ENCODE results near the gene DYNC1LI2.

The DYNC1LI2 gene

GRCh38 chr16:66735891-66736290 lies 15.5 kb downstream of the DYNC1LI2 start:
- DNase-seq, result no peak

GRCh38 chr16:66731101-66731500 lies 20.3 kb downstream of the DYNC1LI2 start:
- DNase-seq, result no peak

DNA sequence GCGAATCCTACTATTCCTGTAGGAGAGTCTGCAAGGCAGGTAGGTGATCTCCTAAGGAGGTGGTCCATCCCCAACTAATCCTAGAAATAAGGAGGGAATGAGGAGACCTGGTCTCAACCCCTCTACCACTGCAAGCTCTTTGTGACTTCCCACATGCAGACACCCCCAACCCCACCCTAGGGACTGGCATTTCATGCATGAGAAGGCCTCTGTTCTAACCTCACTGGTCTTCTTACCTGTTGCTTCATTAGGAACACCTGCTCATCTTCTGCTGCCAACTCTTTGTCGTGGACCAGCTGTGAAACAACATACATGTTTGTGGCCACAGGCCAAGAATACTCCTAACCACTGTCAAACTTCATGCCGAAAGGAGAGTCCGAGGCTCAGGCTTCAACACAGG lies 22.6 kb downstream of the DYNC1LI2 start:
- no peak for DNase-seq

GRCh38 chr16:66728117-66728787 lies 23.2 kb downstream of the DYNC1LI2 start:
- DNase-seq, result no peak

DNA sequence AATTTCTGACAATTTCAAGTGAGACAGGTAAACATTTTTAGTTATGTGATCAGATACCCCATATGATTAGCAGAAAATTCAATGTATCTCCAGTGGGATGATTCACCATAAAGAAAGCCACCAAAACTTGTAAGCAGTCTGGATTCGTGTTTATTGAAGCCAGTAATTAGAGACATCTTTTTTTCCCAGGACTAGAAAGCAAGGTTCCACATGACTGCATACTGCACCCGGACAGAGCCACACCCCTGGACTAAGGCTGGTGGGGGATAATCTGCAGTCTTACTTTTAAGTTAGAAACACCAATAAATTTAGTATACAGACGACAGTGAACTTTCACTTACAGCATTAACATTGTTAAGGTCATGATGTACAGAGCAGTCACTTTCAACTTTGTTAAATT lies 30.6 kb downstream of the DYNC1LI2 start:
- no peak for DNase-seq

- no peak for DNase-seq
Observed at GRCh38 chr16:66719246-66719645, 32.2 kb downstream of the DYNC1LI2 start.

DNA sequence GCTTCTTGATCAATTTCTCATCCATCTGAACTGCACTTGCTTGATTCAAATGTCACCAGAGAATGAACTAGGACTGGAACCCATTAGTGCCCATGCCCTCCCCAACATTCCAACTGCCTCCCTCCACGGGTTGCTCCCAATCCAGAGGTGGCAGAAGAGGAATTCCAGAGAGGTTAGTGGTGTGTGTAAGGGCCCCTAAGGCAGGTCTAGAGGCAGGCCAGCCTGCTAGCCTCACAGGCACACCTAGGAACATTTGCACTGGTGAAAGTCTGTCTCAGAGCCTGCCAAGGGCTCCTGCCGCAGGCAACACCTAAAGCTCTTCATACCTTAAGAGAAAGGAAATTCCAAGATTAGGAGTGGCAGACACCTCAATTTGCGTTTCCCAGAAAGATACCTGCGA lies 33.6 kb downstream of the DYNC1LI2 start:
- DNase-seq, result no peak

DNA sequence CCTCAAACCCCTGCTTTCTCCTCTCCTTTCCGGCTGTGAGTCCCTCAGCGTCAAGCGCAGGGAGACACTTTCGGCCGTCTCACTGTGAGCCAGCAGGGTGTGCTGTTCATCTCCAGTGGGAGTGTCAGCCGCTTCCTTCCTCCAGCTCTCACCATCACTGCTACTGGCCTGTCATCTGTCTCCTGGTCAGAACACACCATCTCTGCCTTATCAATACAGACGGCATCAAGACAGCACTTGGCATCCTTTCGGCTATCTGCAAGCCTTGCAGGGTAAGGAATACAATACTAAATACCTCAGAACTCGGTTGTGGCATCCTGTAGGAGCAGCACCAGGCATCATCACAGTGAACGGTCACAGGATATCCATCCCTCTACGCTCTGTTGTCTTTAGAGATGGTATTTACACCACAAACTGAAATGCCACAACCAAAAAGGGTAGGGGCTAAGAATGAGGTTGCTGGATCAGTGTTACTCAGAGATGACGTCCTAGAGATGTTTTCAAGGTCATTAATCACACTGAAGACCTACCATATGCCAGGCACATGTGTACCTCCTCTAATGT lies 34.2 kb downstream of the DYNC1LI2 start:
- no peak for DNase-seq

- DNase-seq, result no peak
Observed at GRCh38 chr16:66714654-66715307, 36.6 kb downstream of the DYNC1LI2 start.

GRCh38 chr16:66714062-66714461 lies 37.3 kb downstream of the DYNC1LI2 start:
- no peak for DNase-seq

DNA sequence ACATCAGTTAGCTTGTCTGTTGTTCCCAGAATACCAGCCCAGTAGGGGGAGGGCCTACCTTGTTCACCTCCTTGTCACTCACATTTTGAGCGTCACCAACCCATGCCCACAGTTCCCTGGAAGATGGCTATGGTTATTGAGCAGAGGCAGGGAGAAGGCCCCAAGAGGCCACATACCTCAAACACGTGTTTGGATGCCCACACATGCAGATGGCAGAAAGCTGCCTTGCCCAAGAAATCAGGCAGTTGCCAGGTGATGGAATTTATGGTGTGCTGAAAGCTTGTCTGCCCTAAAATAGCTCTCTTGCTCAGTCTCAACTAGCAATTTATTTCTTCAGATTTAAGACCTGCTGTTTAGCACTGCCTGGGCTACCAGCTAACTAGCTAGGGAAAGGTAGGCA lies 38.3 kb downstream of the DYNC1LI2 start:
- DNase-seq, result no peak

GRCh38 chr16:66712512-66712911 lies 38.9 kb downstream of the DYNC1LI2 start:
- DNase-seq, result no peak

GRCh38 chr16:66711581-66711980 lies 39.8 kb downstream of the DYNC1LI2 start:
- DNase-seq, result no peak

GRCh38 chr16:66706506-66706880 lies 44.9 kb downstream of the DYNC1LI2 start:
- DNase-seq, result no peak

- no peak for DNase-seq
Observed at GRCh38 chr16:66705790-66706505, 45.5 kb downstream of the DYNC1LI2 start.

- DNase-seq, result no peak
Observed at GRCh38 chr16:66703406-66704215, 47.8 kb downstream of the DYNC1LI2 start.

GRCh38 chr16:66701516-66701915 lies 49.9 kb downstream of the DYNC1LI2 start:
- DNase-seq, result no peak

DNA sequence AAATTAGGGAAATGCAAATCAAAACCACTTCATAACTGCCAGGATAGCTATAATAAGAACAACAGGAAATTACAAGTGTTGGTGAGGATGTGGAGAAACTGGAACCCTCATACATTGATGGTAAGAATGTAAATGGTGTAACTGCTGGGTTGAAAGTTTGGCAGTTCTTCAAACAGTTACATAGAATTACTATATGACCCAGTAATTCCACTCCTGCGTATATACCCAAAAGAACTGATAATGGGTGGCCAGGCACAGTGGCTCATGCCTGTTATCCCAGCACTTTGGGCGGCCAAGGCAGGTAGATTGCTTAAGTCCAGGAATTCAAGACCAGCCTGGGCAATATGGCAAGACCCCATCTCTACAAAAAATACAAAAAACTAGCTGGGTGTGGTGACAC lies 50.4 kb downstream of the DYNC1LI2 start:
- no peak for DNase-seq

- DNase-seq, result no peak
Observed at GRCh38 chr16:66699898-66700297, 51.5 kb downstream of the DYNC1LI2 start.

- DNase-seq, result no peak
Observed at GRCh38 chr16:66698046-66698445, 53.4 kb downstream of the DYNC1LI2 start.

DNA sequence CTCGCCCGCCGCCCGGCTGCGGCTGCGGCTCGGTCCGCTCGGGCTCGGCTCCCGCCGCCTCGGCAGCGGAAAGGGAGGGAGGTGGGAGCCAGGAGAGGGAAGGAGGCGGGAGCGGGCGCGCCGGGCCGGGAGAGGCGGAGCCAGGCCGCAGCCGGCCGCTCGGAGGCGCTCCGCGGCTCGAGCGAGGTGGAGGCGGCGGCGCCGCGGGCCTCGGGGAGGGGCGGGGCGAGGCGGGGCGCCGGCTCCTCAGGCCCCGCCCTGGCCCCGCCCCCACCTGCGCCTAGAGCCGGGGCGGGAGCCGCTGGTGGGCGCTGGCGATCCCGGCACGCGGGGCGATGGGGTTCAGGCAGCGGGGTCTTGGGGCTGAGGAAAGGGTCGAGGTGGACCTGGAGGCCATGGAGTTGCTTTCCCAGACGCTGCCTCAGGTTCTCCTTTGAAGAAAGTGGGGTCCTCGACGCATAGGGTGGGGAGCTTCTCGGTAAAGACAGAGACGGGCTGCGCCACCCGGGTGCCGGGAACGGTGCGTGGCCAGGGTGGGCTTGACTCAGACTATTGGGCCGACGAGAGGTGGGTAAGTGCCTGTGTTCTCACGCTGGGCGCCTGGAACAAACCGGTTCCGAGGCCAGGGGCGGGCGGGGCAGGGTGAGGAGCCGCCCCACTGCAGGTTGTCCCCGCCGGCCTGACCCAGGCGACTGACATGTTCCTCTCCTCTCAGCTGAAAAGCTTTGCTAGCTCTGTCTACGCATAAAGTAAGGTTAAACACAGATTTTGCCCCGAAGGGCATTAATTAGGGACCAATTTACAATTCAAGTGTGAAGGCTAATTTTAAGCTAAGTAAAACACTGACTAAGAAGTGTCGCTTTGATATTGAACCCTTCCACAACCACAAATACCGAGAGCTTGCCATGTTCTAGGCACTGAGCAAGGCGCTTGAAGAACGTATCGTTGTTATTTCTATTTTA lies 54.5 kb downstream of the DYNC1LI2 start, which contains the start of gene CMTM4:
TSS of gene CMTM4 (minus strand) at position 75 of the 962 bp plus-strand sequence. CDS start 218 bp downstream, outside the sequence.
- peak; percentile 68 for DNase-seq

Measured in effector CD4-positive, alpha-beta T cell (primary cell).